Heart left ventricle (tissue), 16 donors: ENCODE measurements around the gene SERPINB5. TPM values are rescaled to one million over a fixed set of nuclear protein-coding genes. Genes with fewer than 3 reads are reported as not detected.

Experiments used
- ATAC-seq, 4 donors: fragments of 200-7000 bp; cut with Tn5 transposase; one replicate each; pipeline ENCODE4 v1.9.1; 2020 to 2022; ENCODE audit warnings: moderate library complexity in 4 of 4, mild to moderate bottlenecking in 3 of 4, moderate number of reproducible peaks in 1 of 4
- DNase-seq, 5 donors: peaks; one replicate each; pipeline ENCODE4 v3.0.0-alpha.2; 2020
- H3K27ac ChIP-seq, 12 donors: fragments of 200-600 bp; sonication (generic) in 4 of 12; one replicate each; pipeline versions ENCODE4 v1.5.0 to v1.8.0; 2016 to 2022; ENCODE audit warnings: mild to moderate bottlenecking in 2 of 12
- H3K27me3 ChIP-seq, 9 donors: fragments of 200-600 bp; sonication (generic) in 2 of 9; one replicate each; pipeline versions ENCODE4 v1.5.1 to v1.8.0; 2016 to 2022; ENCODE audit warnings: mild to moderate bottlenecking in 3 of 9
- H3K36me3 ChIP-seq, 9 donors: fragments of 200-600 bp; sonication (generic) in 2 of 9; one replicate each; pipeline versions ENCODE4 v1.5.0 to v1.8.0; 2018 to 2022; ENCODE audit warnings: mild to moderate bottlenecking in 2 of 9
- H3K4me1 ChIP-seq, 12 donors: fragments of 200-600 bp; sonication (generic) in 4 of 12; one replicate each; pipeline versions ENCODE4 v1.5.0 to v1.8.0; 2016 to 2022; ENCODE audit warnings: mild to moderate bottlenecking in 3 of 12
- H3K4me3 ChIP-seq, 12 donors: fragments of 200-600 bp; sonication (generic) in 4 of 12; one replicate each; pipeline versions ENCODE4 v1.5.0 to v1.8.0; 2017 to 2022; ENCODE audit warnings: mild to moderate bottlenecking in 9 of 12, moderate library complexity in 4 of 12
- H3K9me3 ChIP-seq, 12 donors: fragments of 200-600 bp; sonication (generic) in 4 of 12; one replicate each; pipeline versions ENCODE4 v1.5.0 to v1.8.0; 2016 to 2022; ENCODE audit warnings: mild to moderate bottlenecking in 1 of 12
- CTCF ChIP-seq, 12 donors: fragments of 200-600 bp; sonication (generic) in 4 of 12; IDR thresholded peaks; one replicate each; pipeline versions ENCODE4 v1.5.0 to v1.8.0; 2018 to 2022; ENCODE audit warnings: antibody characterized with exemption in 12 of 12, mild to moderate bottlenecking in 5 of 12
- POLR2A ChIP-seq, 2 donors: fragments of 450-650 bp; IDR thresholded peaks; one replicate each; pipeline ENCODE4 v1.6.1; 2017; ENCODE audit warnings: antibody characterized with exemption in 2 of 2, mild to moderate bottlenecking in 2 of 2, moderate library complexity in 2 of 2
- WGBS, 4 donors: extraction: QIAGEN DNeasy Blood & Tissue Kit in 2 of 4; methylation state at CpG; one replicate each; pipeline versions ENCODE4 v1.1.5 to v1.1.7; 2013 to 2018; 5-methylcytosine and 5-hydroxymethylcytosine counted together
- intact Hi-C, 10 donors: fragments of 100-400 bp; cut with DNase I; formaldehyde crosslinking; loops; one replicate each; pipeline versions ENCODE4 v1.11.1 to v1.14.2; 2022
- long read RNA-seq, 3 donors: library from polyadenylated mRNA; unstranded; transcript quantifications; one replicate each; pipeline ENCODE4 v2.0.0, GENCODE V29; 2020 to 2021
- polyA plus RNA-seq, 2 donors: library from polyadenylated mRNA; stranded (reverse); fragments of 200-250 nt; gene quantifications; one replicate each; pipeline ENCODE4 v1.2.3, GENCODE V29; 2013
- total RNA-seq, 9 donors: library from RNA; depleted of rRNA in 2 of 9; stranded (reverse); fragments of >200 nt in 2 of 9; fragmentation: NEBNext Ultra II Directional in 3 of 9; extraction: Animal tissue kit (Norgen Biotek cat#: 25700) in 3 of 9; gene quantifications; one replicate each; pipeline versions ENCODE4 v1.1.0 to v1.2.4, GENCODE V29; 2016 to 2023
- donor health status: ischemic (EF 13 %, LVEDD 7.1; RV severe dilation, severe dysfunction).
- donor health status: healthy with polysubstance abuse.
- donor health status: DM: no; HTN: yes; CAD: no.
- donor health status: DM: no; HTN: no; CAD: no.
- donor health status: ischemic (EF 25% LVEDD 6.9; RV normal size, moderate dysfunction).
- donor health status: ischemic (EF 25% LVEDD 5.7; RV mildly dilated, moderate dysfunction).
- donor health status: healthy.
- donor health status: DM: yes; HTN: yes; CAD: no.
- donor health status: ischemic (EF 35%, LVEDD 5.7; RV mildly dilated, moderate dysfunction).
- donor health status: nonischemic (EF 11% LVEDD 7.7; RV severe dilation, severe dysfunction).
- donor health status: DM: yes; HTN: yes; CAD: no.
- donor health status: PGD.
- donor health status: ischemic (EF 29% LVEDD 5.4; RV normal size, mild dysfunction).
- donor health status: nonischemic (EF 23%, LVEDD 6.1; RV moderate dilation, normal function).

The SERPINB5 gene
- not detected for total RNA-seq
- polyA plus RNA-seq: not detected
- long read RNA-seq, donor 1: 0 reads
- long read RNA-seq, donor 2: 0 reads
- long read RNA-seq, donor 3: 0 reads

GRCh38 chr18:63476668-63477067, at the start of gene SERPINB5:
SERPINB5 (plus strand) TSS chr18:63476958; CDS start chr18:63484429, 7,471 bp downstream.
- no peak for TF ChIP-seq POLR2A (IDR thresholded peaks at IDR 0.05)
- TF ChIP-seq CTCF (IDR thresholded peaks at IDR 0.05): no peak

DNA sequence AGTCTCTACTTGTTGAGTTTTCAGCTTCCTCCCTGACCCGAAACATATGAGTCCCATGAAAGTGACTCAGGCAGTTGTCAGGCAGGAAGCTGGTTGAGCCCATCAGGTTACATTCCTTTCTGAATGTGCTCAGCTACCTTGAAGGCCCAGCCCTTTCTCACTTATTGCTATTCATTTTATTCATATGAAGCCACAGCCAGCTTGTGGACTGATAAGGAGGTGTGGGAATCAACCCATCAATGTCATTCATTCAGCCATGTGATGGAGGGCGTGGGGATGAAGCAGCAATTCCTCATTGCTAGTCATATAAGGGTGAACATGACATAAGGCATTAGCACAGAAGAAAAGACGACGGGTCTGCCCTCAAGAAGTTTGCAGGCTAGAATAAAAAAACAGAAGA, 49.2 kb upstream of the SERPINB5 start:
- Histone ChIP-seq H3K27me3 (peaks cover 0 to 4% (median 0%) of the 10 kb centered on the region in 9 donors), H3K4me3 (no peak overlapping the region), H3K4me1 (peaks cover 0 to 14% (median 5%) of the 10 kb centered on the region in 12 donors), H3K27ac (no peak overlapping the region), H3K9me3 (no peaks in the 10 kb centered on the region), H3K36me3 (no peaks in the 10 kb centered on the region)
- no peak for TF ChIP-seq CTCF (IDR thresholded peaks at IDR 0.05)
- no peak for TF ChIP-seq POLR2A (IDR thresholded peaks at IDR 0.05)
- ATAC-seq: no peak
- intact Hi-C loops: loop anchor here in 4 of 10 donors (10.0 kb wide), 4 partner anchors 63 to 713 kb away; partner anchors contain the start of genes PHLPP1 (in 2 of the 4) and KDSR (in 1 of the 4)
- 76 to 88% (median 85%) methylated on average over 4 of the region's 4 CpGs for WGBS, 4 donors
- DNase-seq: no peak

More at GRCh38 chr18:63476668-63477067, at the start of gene SERPINB5:
- no peak within 1 kb of the TSS for H3K4me3 ChIP-seq
- H3K27ac ChIP-seq: no peak within 1 kb of the TSS
- ATAC-seq: no peak
- H3K27me3 ChIP-seq: peaks cover 0 to 3% (median 0%) of the 10 kb centered on the region in 9 donors
- WGBS, 4 donors: 86 to 96% (median 92%) methylated on average over 20 to 21 of the region's 21 CpGs
- H3K36me3 ChIP-seq: no peaks in the 10 kb centered on the region
- no peaks in the 10 kb centered on the region for H3K9me3 ChIP-seq
- DNase-seq: no peak
- intact Hi-C loops: no loop called here
- H3K4me1 ChIP-seq: no peaks in the 10 kb centered on the region

DNA sequence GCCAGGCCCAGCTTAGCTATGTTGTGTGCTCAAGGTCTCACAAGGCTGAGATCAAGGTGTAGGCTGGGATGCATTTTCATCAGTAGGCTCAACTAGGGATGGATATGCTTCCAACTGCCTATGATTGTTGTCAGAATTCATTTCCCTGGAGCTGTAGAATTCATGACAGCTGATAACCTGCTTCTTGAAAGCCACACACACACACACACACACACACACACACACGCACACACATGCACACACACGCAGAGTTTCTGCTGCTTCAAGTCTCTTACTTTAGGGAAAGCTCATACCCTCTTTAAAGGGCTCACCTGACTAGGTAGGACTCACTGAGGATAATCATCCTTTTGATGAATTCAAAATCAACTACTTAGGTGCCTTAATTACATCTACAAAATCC, 46.2 kb upstream of the SERPINB5 start:
- no peak for ATAC-seq
- DNase-seq: no peak
- H3K27me3 ChIP-seq: peaks cover 0 to 4% (median 0%) of the 10 kb centered on the region in 9 donors
- intact Hi-C loops: loop anchor here in 5 of 10 donors (10.0 kb wide), 2 partner anchors 296 to 306 kb away; no protein-coding TSS in a partner anchor
- no peaks in the 10 kb centered on the region for H3K36me3 ChIP-seq
- H3K4me1 ChIP-seq: peaks cover 0 to 8% (median 0%) of the 10 kb centered on the region in 12 donors
- no peak for TF ChIP-seq POLR2A (IDR thresholded peaks at IDR 0.05)
- TF ChIP-seq CTCF (IDR thresholded peaks at IDR 0.05): no peak
- WGBS, 4 donors: 43 to 76% (median 63%) methylated on average over 2 of the region's 2 CpGs
- no peak overlapping the region for H3K4me3 ChIP-seq
- no peaks in the 10 kb centered on the region for H3K9me3 ChIP-seq
- no peak overlapping the region for H3K27ac ChIP-seq

GRCh38 chr18:63431180-63431579, 45.6 kb upstream of the SERPINB5 start:
- DNase-seq (no peak), ATAC-seq (no peak)
- 70 to 79% (median 73%) methylated on average over 1 of the region's 1 CpG for WGBS, 4 donors
- no peaks in the 10 kb centered on the region for H3K36me3 ChIP-seq
- TF ChIP-seq CTCF (IDR thresholded peaks at IDR 0.05): no peak
- TF ChIP-seq POLR2A (IDR thresholded peaks at IDR 0.05): no peak
- H3K4me3 ChIP-seq: no peak overlapping the region
- peaks cover 0 to 5% (median 0%) of the 10 kb centered on the region in 12 donors for H3K4me1 ChIP-seq
- no peaks in the 10 kb centered on the region for H3K9me3 ChIP-seq
- intact Hi-C loops: loop anchor here in 5 of 10 donors (10.0 kb wide), 2 partner anchors 296 to 306 kb away; no protein-coding TSS in a partner anchor
- H3K27me3 ChIP-seq: peaks cover 0 to 4% (median 0%) of the 10 kb centered on the region in 9 donors
- H3K27ac ChIP-seq: no peak overlapping the region
